ENCODE results near the gene PFKL. TPM values are rescaled to one million over a fixed set of nuclear protein-coding genes. Genes with fewer than 3 reads are reported as not detected.

The PFKL gene
- total and polyA plus RNA-seq, 2 donors (not counting 1 experiment from before 2014, with no cell fraction given): 267 to 318 TPM

- intact Hi-C loops (cut with micrococcal nuclease): loop anchor here (10.0 kb wide), 1 partner anchor 290 kb away; the partner anchor contains the start of gene TRAPPC10
- TF ChIP-seq EZH2 (IDR thresholded peaks at IDR 0.05; ENCODE audit: borderline replicate concordance, insufficient read depth, low read depth, low read length, poor library complexity, severe bottlenecking): no peak
- TF ChIP-seq, protein P1, sequence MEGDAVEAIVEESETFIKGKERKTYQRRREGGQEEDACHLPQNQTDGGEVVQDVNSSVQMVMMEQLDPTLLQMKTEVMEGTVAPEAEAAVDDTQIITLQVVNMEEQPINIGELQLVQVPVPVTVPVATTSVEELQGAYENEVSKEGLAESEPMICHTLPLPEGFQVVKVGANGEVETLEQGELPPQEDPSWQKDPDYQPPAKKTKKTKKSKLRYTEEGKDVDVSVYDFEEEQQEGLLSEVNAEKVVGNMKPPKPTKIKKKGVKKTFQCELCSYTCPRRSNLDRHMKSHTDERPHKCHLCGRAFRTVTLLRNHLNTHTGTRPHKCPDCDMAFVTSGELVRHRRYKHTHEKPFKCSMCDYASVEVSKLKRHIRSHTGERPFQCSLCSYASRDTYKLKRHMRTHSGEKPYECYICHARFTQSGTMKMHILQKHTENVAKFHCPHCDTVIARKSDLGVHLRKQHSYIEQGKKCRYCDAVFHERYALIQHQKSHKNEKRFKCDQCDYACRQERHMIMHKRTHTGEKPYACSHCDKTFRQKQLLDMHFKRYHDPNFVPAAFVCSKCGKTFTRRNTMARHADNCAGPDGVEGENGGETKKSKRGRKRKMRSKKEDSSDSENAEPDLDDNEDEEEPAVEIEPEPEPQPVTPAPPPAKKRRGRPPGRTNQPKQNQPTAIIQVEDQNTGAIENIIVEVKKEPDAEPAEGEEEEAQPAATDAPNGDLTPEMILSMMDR (IDR thresholded peaks at IDR 0.05): peak; percentile 65
- Mint-ChIP-seq H3K27me3 (no peaks in the 10 kb centered on the region), H3K4me1 (peaks cover 40% of the 10 kb centered on the region), H3K27ac (peak overlapping the region; percentile 87), H3K4me3 (peak overlapping the region; percentile 29), H3K9me3 (ENCODE audit: insufficient read depth) (no peaks in the 10 kb centered on the region)
- peak; percentile 32 for ATAC-seq (ENCODE audit: low read depth)
- 97% methylated on average over 4 of the region's 8 CpGs for WGBS (ENCODE audit: insufficient coverage)
- Histone ChIP-seq H3K4me3 (ENCODE audit: control extremely low read depth in 1 of 5, extremely low read depth in 1 of 5, insufficient read depth in 1 of 5, low read depth in 2 of 5, low read length in 4 of 5) (no peak overlapping the region), H3K27ac (ENCODE audit: low read length in 2 of 2) (no peak overlapping the region), H2AFZ (ENCODE audit: insufficient read depth, low read depth, low read length, poor library complexity, severe bottlenecking) (no peak overlapping the region), H3K79me2 (ENCODE audit: control insufficient read depth, insufficient read depth, low read length) (peaks cover 95% of the 10 kb centered on the region), H3K4me1 (ENCODE audit: control insufficient read depth in 2 of 2, insufficient read depth in 2 of 2, low read length in 2 of 2) (peaks cover 35 to 47% of the 10 kb centered on the region in 2 donors), H3K27me3 (replicated peaks in 1 of 4; ENCODE audit: control extremely low read depth in 1 of 4, control insufficient read depth in 3 of 4, insufficient read depth in 4 of 4, low read length in 3 of 4) (no peaks in the 10 kb centered on the region), H3K4me2 (replicated peaks; ENCODE audit: low read depth, low read length, poor library complexity, severe bottlenecking) (peak overlapping the region; percentile 40), H3K9me3 (ENCODE audit: control extremely low read depth in 1 of 3, control insufficient read depth in 2 of 3, insufficient read depth in 1 of 3, low read length in 2 of 3) (no peaks in the 10 kb centered on the region), H3K36me3 (replicated peaks in 1 of 2; ENCODE audit: control extremely low read depth in 1 of 2, control insufficient read depth in 1 of 2, extremely low read depth in 1 of 2, insufficient read depth in 2 of 2, low read length in 1 of 2) (peaks cover 0 to 30% of the 10 kb centered on the region in 2 experiments), H4K20me1 (ENCODE audit: control insufficient read depth, insufficient read depth, low read length, poor library complexity, severe bottlenecking) (peaks cover 92% of the 10 kb centered on the region), H3K9ac (ENCODE audit: low read length) (no peak overlapping the region)
- CTCF ChIA-PET: interaction anchor here (1.0 to 2.6 kb wide), 4 partner anchors 10 to 291 kb away, joined by 3 to 10 read pairs (median 5); no protein-coding TSS in a partner anchor
- POLR2A ChIA-PET: no interaction called here
- DNase-seq: peak; percentile 69
Observed at GRCh38 chr21:44304877-44305293, 5.0 kb downstream of the PFKL start.

DNA sequence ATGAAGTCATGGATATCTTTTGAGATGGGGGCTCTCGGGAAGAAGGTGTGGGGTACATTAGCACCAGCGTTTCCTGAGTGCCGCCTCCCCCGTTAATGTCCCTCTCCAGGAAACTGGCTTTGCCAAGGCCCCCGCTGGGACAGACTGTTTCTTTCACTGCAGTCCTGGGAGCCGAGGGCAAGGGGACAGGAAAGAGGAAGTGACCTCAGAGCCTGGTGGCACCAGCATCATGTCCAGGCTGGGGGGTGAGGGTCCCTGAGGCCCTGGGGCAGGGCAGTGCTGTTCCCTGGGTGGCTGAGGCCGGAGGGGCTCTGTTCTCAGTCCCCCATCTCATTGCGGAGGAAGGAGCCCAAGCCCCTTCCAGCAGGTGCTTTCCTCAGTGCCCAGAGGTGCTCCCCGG, 5.8 kb downstream of the PFKL start:
- 83% methylated on average over 8 of the region's 9 CpGs for WGBS (ENCODE audit: insufficient coverage)
- Histone ChIP-seq H3K9ac (ENCODE audit: low read length) (no peak overlapping the region), H3K4me3 (ENCODE audit: control extremely low read depth in 1 of 5, extremely low read depth in 1 of 5, insufficient read depth in 1 of 5, low read depth in 2 of 5, low read length in 4 of 5) (no peak overlapping the region), H3K4me1 (ENCODE audit: control insufficient read depth in 2 of 2, insufficient read depth in 2 of 2, low read length in 2 of 2) (peaks cover 35 to 46% of the 10 kb centered on the region in 2 donors), H2AFZ (ENCODE audit: insufficient read depth, low read depth, low read length, poor library complexity, severe bottlenecking) (no peak overlapping the region), H3K4me2 (replicated peaks; ENCODE audit: low read depth, low read length, poor library complexity, severe bottlenecking) (no peak overlapping the region), H3K27me3 (replicated peaks in 1 of 4; ENCODE audit: control extremely low read depth in 1 of 4, control insufficient read depth in 3 of 4, insufficient read depth in 4 of 4, low read length in 3 of 4) (no peaks in the 10 kb centered on the region), H3K9me3 (ENCODE audit: control extremely low read depth in 1 of 3, control insufficient read depth in 2 of 3, insufficient read depth in 1 of 3, low read length in 2 of 3) (no peaks in the 10 kb centered on the region), H3K79me2 (ENCODE audit: control insufficient read depth, insufficient read depth, low read length) (peaks cover 95% of the 10 kb centered on the region), H3K27ac (ENCODE audit: low read length in 2 of 2) (no peak overlapping the region), H4K20me1 (ENCODE audit: control insufficient read depth, insufficient read depth, low read length, poor library complexity, severe bottlenecking) (peaks cover 95% of the 10 kb centered on the region), H3K36me3 (replicated peaks in 1 of 2; ENCODE audit: control extremely low read depth in 1 of 2, control insufficient read depth in 1 of 2, extremely low read depth in 1 of 2, insufficient read depth in 2 of 2, low read length in 1 of 2) (peaks cover 0 to 38% of the 10 kb centered on the region in 2 experiments)
- no peaks in the 10 kb centered on the region for H3K9me3 Mint-ChIP-seq (ENCODE audit: insufficient read depth)
- no peaks in the 10 kb centered on the region for H3K27me3 Mint-ChIP-seq
- ChIA-PET POLR2A (no interaction called here), CTCF (interaction anchor here (1.0 kb wide), 1 partner anchor 51 kb away, joined by 3 read pairs; no protein-coding TSS in a partner anchor)
- DNase-seq (no peak), ATAC-seq (ENCODE audit: low read depth) (no peak)
- TF ChIP-seq EZH2 (IDR thresholded peaks at IDR 0.05; ENCODE audit: borderline replicate concordance, insufficient read depth, low read depth, low read length, poor library complexity, severe bottlenecking): no peak
- TF ChIP-seq, protein P1 (IDR thresholded peaks at IDR 0.05): no peak
- intact Hi-C loops (cut with micrococcal nuclease): loop anchor here (10.0 kb wide), 1 partner anchor 291 kb away; the partner anchor contains the start of gene TRAPPC10
- H3K27ac Mint-ChIP-seq: no peak overlapping the region
- H3K4me3 Mint-ChIP-seq: no peak overlapping the region
- peaks cover 39% of the 10 kb centered on the region for H3K4me1 Mint-ChIP-seq
